Kidney glomerular epithelial cell (primary cell): ENCODE measurements around the gene GABARAPL1.
"Not testable (repeated sequence)": the region's sequence is repeated elsewhere in the genome, so short reads cannot be mapped to it uniquely, and the experiment has no call there.

Source experiments
- DNase-seq: peaks from one replicate; lab custom pipeline; 2025; lab: John Stamatoyannopoulos, UW

Gene GABARAPL1

GRCh38 chr12:10212739-10213131 is at the start of gene GABARAPL1:
Gene GABARAPL1, plus strand, starts transcription at chr12:10212877. Its CDS starts 253 bp downstream, at chr12:10213130.
- peak; percentile 68 for DNase-seq

GRCh38 chr12:10163084-10163483 is 49.6 kb upstream of the GABARAPL1 start:
- DNase-seq, result no peak

GRCh38 chr12:10165421-10165820 is 47.3 kb upstream of the GABARAPL1 start:
- DNase-seq, result no peak

- no peak for DNase-seq
These were observed 45.1 kb upstream of the GABARAPL1 start for GRCh38 chr12:10167599-10167998.

DNA sequence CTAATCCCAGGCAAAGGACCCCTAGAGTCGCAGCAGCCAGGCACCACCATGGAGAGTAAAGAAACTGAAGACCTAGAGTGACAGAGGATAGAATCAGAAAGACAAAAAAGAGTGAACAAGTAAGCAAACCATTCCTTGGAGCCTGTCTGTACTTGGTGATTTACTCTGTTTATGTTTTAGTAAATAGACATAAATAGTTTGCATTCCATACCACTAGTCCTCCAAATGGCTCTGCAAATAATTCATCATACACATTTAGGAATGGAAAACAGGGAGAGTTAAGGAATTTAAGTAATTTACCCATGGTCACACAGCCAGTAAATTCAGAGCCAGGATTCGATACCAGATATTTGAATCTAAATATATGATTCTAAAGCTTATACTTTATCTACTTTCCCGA is 43.6 kb upstream of the GABARAPL1 start:
- DNase-seq, result no peak

- DNase-seq, result no peak
These were observed 42.5 kb upstream of the GABARAPL1 start for GRCh38 chr12:10170216-10170615.

- DNase-seq, result no peak
These were observed 40.5 kb upstream of the GABARAPL1 start, which contains the start of gene OLR1 for GRCh38 chr12:10171973-10172728. Gene OLR1, minus strand, starts transcription at chr12:10172132. Its CDS starts 55 bp downstream, at chr12:10172077.

DNA sequence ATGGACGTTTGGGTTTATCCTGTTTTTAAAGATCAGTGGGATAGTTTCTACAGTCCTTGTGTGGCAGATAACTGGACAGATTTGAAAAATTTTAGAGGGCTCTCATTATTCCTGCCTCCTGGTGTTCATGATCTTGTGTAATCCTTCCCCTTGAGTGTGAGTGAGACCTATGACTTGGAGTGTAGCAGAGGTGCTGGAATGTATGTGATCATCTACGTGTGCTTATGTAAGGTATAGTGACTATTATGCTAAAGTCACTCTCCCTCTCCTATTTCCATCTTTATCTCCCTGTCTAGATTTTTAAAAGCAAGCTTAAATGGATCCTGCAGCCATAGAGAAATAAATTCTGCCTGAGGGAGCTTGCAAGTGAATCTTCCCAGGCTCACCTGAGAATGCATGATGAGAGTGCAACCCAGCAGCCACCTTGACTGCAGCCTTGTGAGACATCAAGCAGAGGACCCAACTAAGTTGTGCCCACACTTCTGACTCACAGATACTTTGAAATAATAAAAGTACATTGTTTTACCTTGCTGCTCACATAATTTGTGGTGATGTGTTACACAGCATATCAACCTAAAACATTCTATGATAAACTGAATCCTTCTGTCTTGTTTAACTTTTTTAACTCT is 37.6 kb upstream of the GABARAPL1 start:
- DNase-seq, result no peak

- DNase-seq, result no peak
These were observed 36.6 kb upstream of the GABARAPL1 start for GRCh38 chr12:10175846-10176636.

DNA sequence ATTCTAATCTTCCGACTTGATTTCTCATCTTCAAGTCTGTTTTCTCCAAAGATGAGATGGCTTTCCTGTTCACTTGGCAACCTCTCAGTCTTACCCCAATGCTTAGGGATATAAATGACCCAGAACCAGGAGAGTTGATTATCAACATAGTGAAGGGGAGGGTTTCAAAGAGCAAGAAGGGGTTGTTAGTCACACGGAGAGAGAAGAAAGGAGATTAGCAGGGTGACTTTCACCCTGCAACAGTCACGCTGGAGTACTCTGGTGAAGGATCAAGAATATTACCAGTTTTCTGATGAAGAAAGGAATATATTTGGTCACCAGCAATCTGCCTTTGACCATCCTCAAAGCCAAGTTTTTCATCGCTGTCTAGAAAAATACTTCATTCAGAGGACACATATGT is 33.9 kb upstream of the GABARAPL1 start, which contains the start of gene TMEM52B:
TMEM52B (plus strand) TSS at position 212 of the 400 bp plus-strand sequence. CDS start 543 bp downstream, outside the sequence.
- no peak for DNase-seq

DNA sequence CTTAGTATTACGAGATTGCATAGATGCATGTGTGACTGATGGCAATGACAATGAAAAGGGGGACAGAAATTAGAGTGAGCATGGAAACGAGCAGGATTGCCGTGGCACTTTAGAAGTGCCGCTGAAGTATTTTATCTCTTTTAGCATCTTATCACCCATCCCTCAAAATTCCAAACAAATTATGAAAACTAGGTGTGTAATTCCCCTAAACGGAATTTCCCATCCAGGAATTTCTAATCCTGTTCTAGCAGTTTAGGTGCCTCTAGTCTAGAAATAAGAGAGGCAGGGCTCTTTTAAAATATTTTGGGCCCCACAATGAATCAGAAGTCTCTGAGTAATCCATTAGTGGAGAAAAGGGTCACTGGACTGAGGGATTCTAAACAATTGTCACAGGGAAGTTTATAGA is 32.9 kb upstream of the GABARAPL1 start:
- DNase-seq, result no peak

GRCh38 chr12:10182354-10183049 is 30.2 kb upstream of the GABARAPL1 start:
- DNase-seq, result no peak

- no peak for DNase-seq
These were observed 28.3 kb upstream of the GABARAPL1 start for GRCh38 chr12:10184261-10184843.

GRCh38 chr12:10186299-10186698 is 26.4 kb upstream of the GABARAPL1 start:
- no peak for DNase-seq

DNA sequence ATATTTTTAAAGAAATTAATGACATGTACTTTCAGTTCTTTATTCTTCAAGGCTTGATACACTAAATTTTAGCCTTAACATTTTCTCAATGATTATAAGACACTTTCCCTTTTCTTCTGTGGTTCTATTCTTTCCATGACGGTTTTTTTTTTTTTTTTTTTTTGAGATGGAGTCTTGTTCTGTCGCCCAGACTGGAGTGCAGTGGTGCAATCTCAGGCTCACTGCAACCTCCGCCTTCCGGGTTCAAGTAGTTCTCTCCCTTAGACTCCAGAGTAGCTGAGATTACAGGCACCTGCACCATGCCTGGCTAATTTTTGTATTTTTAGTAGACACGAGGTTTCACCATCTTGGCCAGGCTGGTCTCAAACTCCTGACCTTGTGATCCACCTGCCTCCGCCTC is 25.7 kb upstream of the GABARAPL1 start:
- DNase-seq, result not testable (repeated sequence)

- DNase-seq, result no peak
These were observed 23.0 kb upstream of the GABARAPL1 start for GRCh38 chr12:10189653-10190052.

- peak; percentile 43 for DNase-seq
These were observed 21.9 kb upstream of the GABARAPL1 start for GRCh38 chr12:10190558-10191388.

GRCh38 chr12:10191865-10192264 is 20.8 kb upstream of the GABARAPL1 start:
- peak; percentile 60 for DNase-seq

DNA sequence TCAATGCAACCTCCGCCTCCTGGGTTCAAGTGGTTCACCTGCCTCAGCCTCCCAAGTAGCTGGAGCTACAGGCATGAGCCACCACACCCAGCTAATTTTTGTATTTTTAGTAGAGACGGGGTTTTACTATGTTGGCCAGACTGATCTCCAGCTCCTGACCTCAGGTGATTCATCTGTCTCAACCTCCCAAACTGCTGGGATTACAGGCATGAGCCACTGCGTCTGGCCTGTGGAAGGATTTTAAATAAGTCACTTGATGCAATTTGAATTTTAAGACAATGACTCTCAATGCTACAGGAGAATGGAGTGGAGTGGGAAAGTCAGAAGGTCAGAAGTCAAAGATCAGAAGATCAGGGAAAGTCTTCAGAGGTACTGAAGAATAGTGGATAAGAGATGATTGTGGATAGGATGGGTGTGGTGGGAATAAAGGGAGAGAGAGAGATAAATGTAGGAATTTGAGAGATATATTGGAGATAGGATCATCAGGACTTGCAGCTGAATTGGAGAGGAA is 18.5 kb upstream of the GABARAPL1 start:
- no peak for DNase-seq

GRCh38 chr12:10196210-10196609 is 16.5 kb upstream of the GABARAPL1 start:
- DNase-seq, result no peak
